Astrocyte (in vitro differentiated cells and primary cell): ENCODE measurements around the gene PCDHB7.
"Not testable (repeated sequence)": the region's sequence is repeated elsewhere in the genome, so short reads cannot be mapped to it uniquely, and the experiment has no call there.

Experiments
- EZH2 ChIP-seq: IDR thresholded peaks from 2 replicates; pipeline ENCODE4 v1.6.1; 2012; ENCODE audit warnings: mild to moderate bottlenecking, low read length, inconsistent platforms; ENCODE audit not compliant: insufficient read depth
- TF ChIP-seq, protein P1 (sequence below): IDR thresholded peaks from 2 replicates; pipeline ENCODE4 v1.5.1; 2011; ENCODE audit warnings: low read depth, mild to moderate bottlenecking, inconsistent platforms, low read length, moderate library complexity; ENCODE audit not compliant: insufficient read depth

DNA sequence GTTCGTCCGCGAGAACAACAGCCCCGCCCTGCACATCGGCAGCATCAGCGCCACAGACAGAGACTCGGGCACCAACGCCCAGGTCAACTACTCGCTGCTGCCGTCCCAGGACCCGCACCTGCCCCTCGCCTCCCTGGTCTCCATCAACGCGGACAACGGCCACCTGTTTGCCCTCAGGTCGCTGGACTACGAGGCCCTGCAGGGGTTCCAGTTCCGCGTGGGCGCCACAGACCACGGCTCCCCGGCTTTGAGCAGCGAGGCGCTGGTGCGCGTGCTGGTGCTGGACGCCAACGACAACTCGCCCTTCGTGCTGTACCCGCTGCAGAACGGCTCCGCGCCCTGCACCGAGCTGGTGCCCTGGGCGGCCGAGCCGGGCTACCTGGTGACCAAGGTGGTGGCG lies 37.8 kb downstream of the PCDHB7 start:
- TF ChIP-seq, protein P1, sequence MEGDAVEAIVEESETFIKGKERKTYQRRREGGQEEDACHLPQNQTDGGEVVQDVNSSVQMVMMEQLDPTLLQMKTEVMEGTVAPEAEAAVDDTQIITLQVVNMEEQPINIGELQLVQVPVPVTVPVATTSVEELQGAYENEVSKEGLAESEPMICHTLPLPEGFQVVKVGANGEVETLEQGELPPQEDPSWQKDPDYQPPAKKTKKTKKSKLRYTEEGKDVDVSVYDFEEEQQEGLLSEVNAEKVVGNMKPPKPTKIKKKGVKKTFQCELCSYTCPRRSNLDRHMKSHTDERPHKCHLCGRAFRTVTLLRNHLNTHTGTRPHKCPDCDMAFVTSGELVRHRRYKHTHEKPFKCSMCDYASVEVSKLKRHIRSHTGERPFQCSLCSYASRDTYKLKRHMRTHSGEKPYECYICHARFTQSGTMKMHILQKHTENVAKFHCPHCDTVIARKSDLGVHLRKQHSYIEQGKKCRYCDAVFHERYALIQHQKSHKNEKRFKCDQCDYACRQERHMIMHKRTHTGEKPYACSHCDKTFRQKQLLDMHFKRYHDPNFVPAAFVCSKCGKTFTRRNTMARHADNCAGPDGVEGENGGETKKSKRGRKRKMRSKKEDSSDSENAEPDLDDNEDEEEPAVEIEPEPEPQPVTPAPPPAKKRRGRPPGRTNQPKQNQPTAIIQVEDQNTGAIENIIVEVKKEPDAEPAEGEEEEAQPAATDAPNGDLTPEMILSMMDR, result not testable (repeated sequence)
- not testable (repeated sequence) for TF ChIP-seq EZH2
